MM.1S (cell line): ENCODE measurements around the gene PLD1.

Experiments
- DNase-seq: peaks from one replicate; pipeline ENCODE4 v3.0.0-alpha.2; 2015
- H2AFZ ChIP-seq: fragments of 300-600 bp; sonication (generic); 2 replicates; pipeline ENCODE4 v1.6.0; 2016; ENCODE audit warnings: antibody characterized with exemption, low read length
- H3F3A ChIP-seq: fragments of 300-600 bp; sonication (generic); 2 replicates; pipeline ENCODE4 v1.6.1; 2016; ENCODE audit warnings: mild to moderate bottlenecking, antibody characterized with exemption, low read length, moderate library complexity, mixed read lengths; ENCODE audit not compliant: insufficient read depth
- H3K27ac ChIP-seq: fragments of 300-600 bp; sonication (generic); 2 replicates; pipeline ENCODE4 v1.5.1; 2016; ENCODE audit warnings: mild to moderate bottlenecking, low read length
- H3K27me3 ChIP-seq: fragments of 300-600 bp; sonication (generic); replicated peaks from 2 replicates; pipeline ENCODE4 v1.6.0; 2016; ENCODE audit warnings: low read length; ENCODE audit not compliant: insufficient read depth
- H3K36me3 ChIP-seq: fragments of 300-600 bp; sonication (generic); replicated peaks from 2 replicates; pipeline ENCODE4 v1.6.1; 2016; ENCODE audit warnings: mild to moderate bottlenecking, low read length, mixed read lengths; ENCODE audit not compliant: insufficient read depth
- H3K4me1 ChIP-seq: fragments of 300-600 bp; sonication (generic); 2 replicates; pipeline ENCODE4 v1.6.1; 2016; ENCODE audit warnings: low read length, mixed read lengths
- H3K4me2 ChIP-seq: fragments of 300-600 bp; sonication (generic); 2 replicates; pipeline ENCODE4 v1.6.0; 2016; ENCODE audit warnings: low read depth, low read length
- H3K4me3 ChIP-seq: fragments of 300-600 bp; sonication (generic); 2 replicates; pipeline ENCODE4 v1.5.1; 2016; ENCODE audit warnings: low read length, mixed read lengths
- H3K79me2 ChIP-seq: fragments of 300-600 bp; sonication (generic); 2 replicates; pipeline ENCODE4 v1.6.1; 2016; ENCODE audit warnings: mixed run types, low read length, mixed read lengths
- H3K9ac ChIP-seq: fragments of 300-600 bp; sonication (generic); 2 replicates; pipeline ENCODE4 v1.6.1; 2016; ENCODE audit warnings: low read length, mixed read lengths
- H3K9me2 ChIP-seq: fragments of 300-600 bp; sonication (generic); replicated peaks from 2 replicates; pipeline ENCODE4 v1.6.1; 2016; ENCODE audit warnings: mild to moderate bottlenecking, low read length, mixed read lengths; ENCODE audit not compliant: insufficient read depth
- H3K9me3 ChIP-seq: fragments of 300-600 bp; sonication (generic); replicated peaks from 2 replicates; pipeline ENCODE4 v1.6.1; 2016; ENCODE audit warnings: mild to moderate bottlenecking, low read length, mixed read lengths; ENCODE audit not compliant: insufficient read depth
- H4K20me1 ChIP-seq: fragments of 300-600 bp; sonication (generic); 2 replicates; pipeline ENCODE4 v1.6.1; 2016; ENCODE audit warnings: mild to moderate bottlenecking, low read length, moderate library complexity, mixed read lengths; ENCODE audit not compliant: insufficient read depth
- CTCF ChIP-seq: fragments of 300-600 bp; sonication (generic); IDR thresholded peaks from 2 replicates; pipeline ENCODE4 v1.5.1; 2016; ENCODE audit warnings: antibody characterized with exemption, low read length, mixed read lengths
- EZH2 ChIP-seq: fragments of 300-600 bp; sonication (generic); optimal IDR thresholded peaks from 2 replicates; pipeline ENCODE3; 2017; ENCODE audit warnings: low read depth, mild to moderate bottlenecking, antibody characterized with exemption, low read length, mixed read lengths
- EZH2phosphoT487 ChIP-seq: fragments of 300-600 bp; sonication (generic); IDR thresholded peaks from 2 replicates; pipeline ENCODE4 v1.6.1; 2018; ENCODE audit warnings: antibody characterized with exemption, low read length

Gene PLD1

DNA sequence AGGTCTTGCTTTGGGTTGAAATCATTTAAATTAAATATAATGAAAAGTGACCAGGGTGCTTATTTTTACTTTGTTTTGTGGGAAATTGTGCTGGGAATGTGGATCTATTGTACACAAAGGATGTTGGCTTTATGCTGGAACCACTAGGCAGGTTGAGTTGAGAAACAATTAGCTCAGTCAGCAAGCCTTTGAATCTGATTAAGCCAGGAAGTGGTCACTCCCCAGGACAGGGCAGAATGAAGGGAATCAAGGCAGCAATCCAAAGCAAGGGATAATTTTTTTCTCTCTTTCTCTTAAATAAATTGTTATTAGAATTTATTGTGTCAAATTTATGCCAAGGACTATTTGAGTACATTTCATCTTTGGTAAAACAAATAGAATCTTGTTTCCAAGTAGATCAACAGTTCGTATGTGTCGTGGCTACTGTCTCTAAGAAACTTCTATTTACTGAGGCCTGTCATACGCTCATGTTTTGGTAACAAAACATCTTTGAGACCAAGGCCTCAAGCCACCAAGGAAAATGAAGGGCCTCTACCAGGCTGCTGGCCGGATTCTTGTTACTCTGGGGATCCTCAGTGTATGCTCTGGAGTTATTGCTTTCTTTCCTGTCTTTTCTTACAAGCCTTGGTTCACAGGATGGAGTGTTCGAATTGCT lies 32.7 kb upstream of the PLD1 start, which contains the start of gene TMEM212:
Gene TMEM212 (plus strand): TSS at position 486 of the 655 bp plus-strand sequence. CDS start 35 bp downstream, at position 521.
- Histone ChIP-seq H3K27ac (no peak within 1 kb of the TSS), H3K9me2 (no peaks in the 10 kb centered on the region), H3F3A (no peaks in the 10 kb centered on the region), H2AFZ (no peak within 1 kb of the TSS), H3K9ac (no peak within 1 kb of the TSS), H3K36me3 (no peaks in the 10 kb centered on the region), H3K4me2 (no peak within 1 kb of the TSS), H3K9me3 (no peaks in the 10 kb centered on the region), H3K4me3 (no peak within 1 kb of the TSS), H3K4me1 (peaks cover 7% of the 10 kb centered on the region), H3K27me3 (no peaks in the 10 kb centered on the region), H3K79me2 (no peaks in the 10 kb centered on the region), H4K20me1 (no peaks in the 10 kb centered on the region)
- DNase-seq: no peak
- TF ChIP-seq CTCF (no peak), EZH2phosphoT487 (no peak), EZH2 (no peak)

DNA sequence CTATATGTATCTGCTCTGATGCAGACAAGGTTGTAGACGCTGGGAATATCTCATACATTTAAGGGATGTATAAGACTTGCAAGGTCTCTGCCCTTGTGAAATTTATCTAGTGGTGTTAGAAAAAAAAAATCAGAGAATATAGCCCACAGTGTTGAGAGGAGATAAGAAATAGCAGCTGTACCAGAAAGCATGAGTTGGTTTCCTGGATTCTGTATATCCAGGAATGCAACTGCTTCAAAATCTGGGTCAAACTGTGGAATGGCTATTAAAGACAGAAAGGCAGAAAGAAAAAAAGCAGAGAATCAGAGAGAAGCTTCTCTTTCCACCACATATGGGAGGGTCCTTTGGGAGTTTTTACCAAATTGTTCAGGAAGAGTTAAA lies 31.3 kb upstream of the PLD1 start:
- no peaks in the 10 kb centered on the region for H4K20me1 ChIP-seq
- H3K9ac ChIP-seq: no peak overlapping the region
- H3K9me2 ChIP-seq: no peaks in the 10 kb centered on the region
- no peak for DNase-seq
- H3K9me3 ChIP-seq: no peaks in the 10 kb centered on the region
- no peak overlapping the region for H3K4me3 ChIP-seq
- no peaks in the 10 kb centered on the region for H3K79me2 ChIP-seq
- H3K4me1 ChIP-seq: peaks cover 7% of the 10 kb centered on the region
- no peak overlapping the region for H3K4me2 ChIP-seq
- no peaks in the 10 kb centered on the region for H3K36me3 ChIP-seq
- H2AFZ ChIP-seq: no peak overlapping the region
- no peaks in the 10 kb centered on the region for H3F3A ChIP-seq
- no peak for TF ChIP-seq CTCF
- TF ChIP-seq EZH2: no peak
- no peak for TF ChIP-seq EZH2phosphoT487
- no peak overlapping the region for H3K27ac ChIP-seq
- no peaks in the 10 kb centered on the region for H3K27me3 ChIP-seq

GRCh38 chr3:171840811-171841619 lies 30.7 kb upstream of the PLD1 start:
- Histone ChIP-seq H3K9me2 (no peaks in the 10 kb centered on the region), H3K9ac (no peak overlapping the region), H3K27ac (no peak overlapping the region), H3K4me2 (no peak overlapping the region), H2AFZ (no peak overlapping the region), H3K4me3 (no peak overlapping the region), H3K36me3 (no peaks in the 10 kb centered on the region), H3K4me1 (peaks cover 7% of the 10 kb centered on the region), H3K79me2 (no peaks in the 10 kb centered on the region), H3K27me3 (no peaks in the 10 kb centered on the region), H3F3A (no peaks in the 10 kb centered on the region), H4K20me1 (no peaks in the 10 kb centered on the region), H3K9me3 (no peaks in the 10 kb centered on the region)
- DNase-seq: no peak
- TF ChIP-seq EZH2 (no peak), EZH2phosphoT487 (no peak), CTCF (no peak)
